Measurements from ENCODE around the gene NSF.

Gene NSF

GRCh38 chr17:46771561-46772474 is 181.3 kb downstream of the NSF start:
- Histone ChIP-seq H3K36me3 (ENCODE audit: control insufficient read depth, insufficient read depth, low read length) (peaks cover 12% of the 10 kb centered on the region), H3K4ac (ENCODE audit: low read depth, low read length) (peak overlapping the region; percentile 98), H3K4me3 (ENCODE audit: low read length) (no peak overlapping the region), H4K5ac (ENCODE audit: low read length) (peak overlapping the region; percentile 78), H3K18ac (ENCODE audit: low read length) (peak overlapping the region; percentile 95), H2AK5ac (ENCODE audit: low read length) (no peak overlapping the region), H3K79me2 (ENCODE audit: control insufficient read depth, insufficient read depth, low read length) (peaks cover 28% of the 10 kb centered on the region), H4K8ac (ENCODE audit: low read depth, low read length) (peak overlapping the region; percentile 1), H3K56ac (ENCODE audit: low read length) (peak overlapping the region; percentile 95), H2BK15ac (replicated peaks; ENCODE audit: low read depth) (no peak overlapping the region), H3K4me1 (ENCODE audit: control insufficient read depth, low read depth, low read length) (peaks cover 25% of the 10 kb centered on the region), H3K9ac (ENCODE audit: low read length) (peak overlapping the region; percentile 79), H3K27me3 (ENCODE audit: insufficient read depth, low read length, poor library complexity) (no peaks in the 10 kb centered on the region), H2BK5ac (ENCODE audit: low read length) (peak overlapping the region; percentile 99), H3K23ac (ENCODE audit: low read length) (no peak overlapping the region), H3K27ac (ENCODE audit: low read depth, low read length) (peak overlapping the region; percentile 98), H3K4me2 (ENCODE audit: low read length) (peak overlapping the region; percentile 63), H2BK120ac (ENCODE audit: low read depth, low read length) (peak overlapping the region; percentile 95), H3K79me1 (ENCODE audit: low read length) (peaks cover 33% of the 10 kb centered on the region)
- DNase-seq: peak; percentile 95
- WGBS (ENCODE audit: extremely low coverage, insufficient coverage, low lambda C conversion rate): no CpG with 5 or more reads among the region's 135 CpGs

- Histone ChIP-seq H3K18ac (ENCODE audit: low read length) (peak overlapping the region; percentile 94), H3K4me3 (ENCODE audit: low read length) (no peak overlapping the region), H3K4ac (ENCODE audit: low read depth, low read length) (peak overlapping the region; percentile 96), H3K4me2 (ENCODE audit: low read length) (peak overlapping the region; percentile 63), H4K5ac (ENCODE audit: low read length) (peak overlapping the region; percentile 78), H4K8ac (ENCODE audit: low read depth, low read length) (no peak overlapping the region), H2BK15ac (replicated peaks; ENCODE audit: low read depth) (no peak overlapping the region), H3K27ac (ENCODE audit: low read depth, low read length) (peak overlapping the region; percentile 96), H2BK5ac (ENCODE audit: low read length) (peak overlapping the region; percentile 99), H3K9ac (ENCODE audit: low read length) (peak overlapping the region; percentile 70), H3K56ac (ENCODE audit: low read length) (peak overlapping the region; percentile 95), H2BK120ac (ENCODE audit: low read depth, low read length) (peak overlapping the region; percentile 83), H3K79me2 (ENCODE audit: control insufficient read depth, insufficient read depth, low read length) (peaks cover 32% of the 10 kb centered on the region), H2AK5ac (ENCODE audit: low read length) (peak overlapping the region; percentile 11), H3K23ac (ENCODE audit: low read length) (peak overlapping the region; percentile 54), H3K27me3 (ENCODE audit: insufficient read depth, low read length, poor library complexity) (no peaks in the 10 kb centered on the region), H3K4me1 (ENCODE audit: control insufficient read depth, low read depth, low read length) (peaks cover 25% of the 10 kb centered on the region), H3K36me3 (ENCODE audit: control insufficient read depth, insufficient read depth, low read length) (peaks cover 10% of the 10 kb centered on the region), H3K79me1 (ENCODE audit: low read length) (peaks cover 32% of the 10 kb centered on the region)
- WGBS (ENCODE audit: extremely low coverage, insufficient coverage, low lambda C conversion rate): no CpG with 5 or more reads among the region's 16 CpGs
- peak; percentile 72 for DNase-seq
These were observed 182.2 kb downstream of the NSF start for GRCh38 chr17:46772475-46773220.

- peaks cover 25% of the 10 kb centered on the region for H3K4me1 ChIP-seq (ENCODE audit: control insufficient read depth, low read depth, low read length)
- H4K5ac ChIP-seq (ENCODE audit: low read length): no peak overlapping the region
- WGBS (ENCODE audit: extremely low coverage, insufficient coverage, low lambda C conversion rate): no CpG with 5 or more reads among the region's 6 CpGs
- H3K27ac ChIP-seq (ENCODE audit: low read depth, low read length): peak overlapping the region; percentile 96
- DNase-seq: peak; percentile 80
- H2BK5ac ChIP-seq (ENCODE audit: low read length): peak overlapping the region; percentile 93
- peak overlapping the region; percentile 11 for H2AK5ac ChIP-seq (ENCODE audit: low read length)
- peaks cover 9% of the 10 kb centered on the region for H3K36me3 ChIP-seq (ENCODE audit: control insufficient read depth, insufficient read depth, low read length)
- H3K79me1 ChIP-seq (ENCODE audit: low read length): peaks cover 36% of the 10 kb centered on the region
- H3K23ac ChIP-seq (ENCODE audit: low read length): no peak overlapping the region
- H3K4ac ChIP-seq (ENCODE audit: low read depth, low read length): no peak overlapping the region
- no peak overlapping the region for H3K4me3 ChIP-seq (ENCODE audit: low read length)
- no peak overlapping the region for H2BK15ac ChIP-seq (replicated peaks; ENCODE audit: low read depth)
- peak overlapping the region; percentile 60 for H3K9ac ChIP-seq (ENCODE audit: low read length)
- no peak overlapping the region for H3K4me2 ChIP-seq (ENCODE audit: low read length)
- H3K18ac ChIP-seq (ENCODE audit: low read length): peak overlapping the region; percentile 89
- no peak overlapping the region for H2BK120ac ChIP-seq (ENCODE audit: low read depth, low read length)
- peak overlapping the region; percentile 95 for H3K56ac ChIP-seq (ENCODE audit: low read length)
- no peak overlapping the region for H4K8ac ChIP-seq (ENCODE audit: low read depth, low read length)
- H3K79me2 ChIP-seq (ENCODE audit: control insufficient read depth, insufficient read depth, low read length): peaks cover 36% of the 10 kb centered on the region
- H3K27me3 ChIP-seq (ENCODE audit: insufficient read depth, low read length, poor library complexity): no peaks in the 10 kb centered on the region
These were observed 182.7 kb downstream of the NSF start for GRCh38 chr17:46773221-46773605.

- WGBS (ENCODE audit: extremely low coverage, insufficient coverage, low lambda C conversion rate): no CpG with 5 or more reads among the region's 15 CpGs
- Histone ChIP-seq H3K27ac (ENCODE audit: low read depth, low read length) (peak overlapping the region; percentile 96), H3K4ac (ENCODE audit: low read depth, low read length) (peak overlapping the region; percentile 94), H3K4me2 (ENCODE audit: low read length) (no peak overlapping the region), H3K79me1 (ENCODE audit: low read length) (peaks cover 33% of the 10 kb centered on the region), H2AK5ac (ENCODE audit: low read length) (peak overlapping the region; percentile 90), H3K9ac (ENCODE audit: low read length) (peak overlapping the region; percentile 60), H3K79me2 (ENCODE audit: control insufficient read depth, insufficient read depth, low read length) (peaks cover 32% of the 10 kb centered on the region), H3K4me3 (ENCODE audit: low read length) (no peak overlapping the region), H2BK120ac (ENCODE audit: low read depth, low read length) (peak overlapping the region; percentile 10), H3K23ac (ENCODE audit: low read length) (peak overlapping the region; percentile 74), H3K36me3 (ENCODE audit: control insufficient read depth, insufficient read depth, low read length) (peaks cover 4% of the 10 kb centered on the region), H4K8ac (ENCODE audit: low read depth, low read length) (no peak overlapping the region), H2BK15ac (replicated peaks; ENCODE audit: low read depth) (no peak overlapping the region), H3K4me1 (ENCODE audit: control insufficient read depth, low read depth, low read length) (peaks cover 25% of the 10 kb centered on the region), H3K56ac (ENCODE audit: low read length) (peak overlapping the region; percentile 88), H3K27me3 (ENCODE audit: insufficient read depth, low read length, poor library complexity) (no peaks in the 10 kb centered on the region), H4K5ac (ENCODE audit: low read length) (peak overlapping the region; percentile 44), H3K18ac (ENCODE audit: low read length) (peak overlapping the region; percentile 62), H2BK5ac (ENCODE audit: low read length) (peak overlapping the region; percentile 97)
- no peak for DNase-seq
These were observed 183.2 kb downstream of the NSF start for GRCh38 chr17:46773676-46774075.

DNA sequence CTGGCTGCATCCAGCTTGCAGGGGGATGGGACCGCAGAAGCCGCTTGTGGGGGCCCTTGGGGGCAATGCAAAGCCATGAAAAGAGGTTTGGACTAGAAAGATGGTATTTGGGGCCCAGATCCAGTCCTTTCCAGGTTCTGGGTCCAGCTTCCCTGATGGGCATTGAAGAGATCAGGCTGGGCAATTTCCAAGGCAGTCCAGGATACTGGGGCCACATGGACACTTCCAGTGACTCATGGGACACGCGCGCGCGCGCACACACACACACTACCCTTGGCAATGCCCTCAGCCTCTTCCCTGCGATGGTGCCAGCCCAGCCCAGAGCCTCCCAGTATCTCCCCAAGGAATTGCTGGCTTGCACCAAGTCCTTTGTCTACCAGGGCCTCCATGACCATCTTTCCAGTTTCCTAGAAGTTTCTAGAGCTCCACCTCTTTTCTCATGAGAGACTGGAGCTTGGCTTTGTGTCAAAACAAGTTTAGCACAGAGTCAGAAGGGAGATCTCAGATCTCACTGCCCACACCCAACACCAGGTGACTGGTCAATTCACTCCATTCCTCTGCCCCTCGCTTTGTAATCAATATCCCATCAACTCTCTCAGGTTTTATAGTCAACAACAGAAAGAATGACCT is 183.8 kb downstream of the NSF start:
- Histone ChIP-seq H2AK5ac (ENCODE audit: low read length) (peak overlapping the region; percentile 90), H3K36me3 (ENCODE audit: control insufficient read depth, insufficient read depth, low read length) (peaks cover 2% of the 10 kb centered on the region), H2BK5ac (ENCODE audit: low read length) (peak overlapping the region; percentile 97), H3K79me1 (ENCODE audit: low read length) (peaks cover 31% of the 10 kb centered on the region), H3K4me2 (ENCODE audit: low read length) (no peak overlapping the region), H3K27me3 (ENCODE audit: insufficient read depth, low read length, poor library complexity) (no peaks in the 10 kb centered on the region), H3K18ac (ENCODE audit: low read length) (peak overlapping the region; percentile 62), H2BK15ac (replicated peaks; ENCODE audit: low read depth) (peak overlapping the region; percentile 21), H4K5ac (ENCODE audit: low read length) (no peak overlapping the region), H3K9ac (ENCODE audit: low read length) (peak overlapping the region; percentile 60), H3K23ac (ENCODE audit: low read length) (peak overlapping the region; percentile 95), H3K27ac (ENCODE audit: low read depth, low read length) (peak overlapping the region; percentile 96), H3K4me1 (ENCODE audit: control insufficient read depth, low read depth, low read length) (peaks cover 27% of the 10 kb centered on the region), H4K8ac (ENCODE audit: low read depth, low read length) (no peak overlapping the region), H2BK120ac (ENCODE audit: low read depth, low read length) (peak overlapping the region; percentile 10), H3K56ac (ENCODE audit: low read length) (peak overlapping the region; percentile 88), H3K79me2 (ENCODE audit: control insufficient read depth, insufficient read depth, low read length) (peaks cover 31% of the 10 kb centered on the region), H3K4me3 (ENCODE audit: low read length) (no peak overlapping the region), H3K4ac (ENCODE audit: low read depth, low read length) (peak overlapping the region; percentile 94)
- no CpG with 5 or more reads among the region's 10 CpGs for WGBS (ENCODE audit: extremely low coverage, insufficient coverage, low lambda C conversion rate)
- DNase-seq: no peak
